SW 1271 (cell line): ENCODE measurements around the gene KIAA1671.
"Not testable (repeated sequence)": the region's sequence is repeated elsewhere in the genome, so short reads cannot be mapped to it uniquely, and the experiment has no call there.

ENCODE experiments used
- DNase-seq, 2 experiments: peaks; one replicate each; lab custom pipeline; 2025; lab: John Stamatoyannopoulos, UW

The KIAA1671 gene

DNA sequence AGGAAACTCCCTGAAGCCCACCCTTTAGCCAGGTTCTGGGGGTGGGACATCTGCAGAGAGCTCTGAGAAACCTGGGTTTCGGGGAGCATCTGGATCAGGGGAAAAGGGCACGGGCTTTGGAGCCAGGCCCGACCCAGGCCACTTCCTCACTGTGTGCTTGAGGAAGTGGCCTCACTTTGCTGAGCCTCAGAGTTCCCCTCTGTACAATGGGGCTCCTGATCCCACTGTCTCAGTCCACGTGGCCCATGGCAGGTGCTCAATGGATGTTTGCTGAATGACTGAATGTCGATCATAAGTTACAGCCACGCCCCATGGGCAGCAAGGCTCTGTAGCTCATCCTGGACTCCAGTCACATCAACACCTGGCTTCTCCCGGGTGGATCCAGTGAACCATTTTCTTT lies 248.5 kb downstream of the KIAA1671 start:
- no peak for DNase-seq

DNA sequence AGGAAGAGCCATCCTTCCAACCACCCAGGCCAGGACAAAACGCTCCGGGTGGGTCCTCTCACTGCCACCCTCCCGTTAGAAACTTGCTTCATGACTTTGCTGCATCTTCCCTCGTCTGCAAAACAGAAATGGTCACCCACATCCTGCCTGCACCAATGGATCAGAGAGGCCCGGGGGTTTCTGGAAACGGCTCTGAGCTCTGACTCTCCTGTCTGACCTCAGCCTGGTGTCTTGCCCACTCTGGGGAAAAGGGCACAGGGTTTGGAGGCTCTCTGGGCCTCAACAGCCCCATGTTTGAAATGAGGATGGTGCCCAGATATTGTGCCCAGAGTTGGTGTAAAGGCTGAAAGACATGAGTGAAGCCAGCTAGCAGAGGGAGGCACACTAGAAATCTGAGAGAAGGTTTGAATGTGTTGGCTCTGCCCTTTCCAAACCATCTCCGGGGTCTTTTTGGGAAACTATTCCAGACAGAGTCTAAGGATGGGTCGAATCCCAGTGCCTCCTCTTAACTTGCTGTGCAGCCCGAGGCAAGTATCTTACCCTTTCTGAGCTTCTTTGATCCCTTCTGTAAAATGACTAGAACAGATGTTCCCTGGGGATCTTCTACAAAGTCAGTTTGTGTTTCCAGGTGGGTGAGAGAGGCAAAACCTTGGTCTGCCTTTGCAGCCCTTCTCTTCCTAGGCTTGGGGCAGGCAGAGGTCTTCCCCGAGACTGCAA lies 249.2 kb downstream of the KIAA1671 start:
- no peak for DNase-seq

DNA sequence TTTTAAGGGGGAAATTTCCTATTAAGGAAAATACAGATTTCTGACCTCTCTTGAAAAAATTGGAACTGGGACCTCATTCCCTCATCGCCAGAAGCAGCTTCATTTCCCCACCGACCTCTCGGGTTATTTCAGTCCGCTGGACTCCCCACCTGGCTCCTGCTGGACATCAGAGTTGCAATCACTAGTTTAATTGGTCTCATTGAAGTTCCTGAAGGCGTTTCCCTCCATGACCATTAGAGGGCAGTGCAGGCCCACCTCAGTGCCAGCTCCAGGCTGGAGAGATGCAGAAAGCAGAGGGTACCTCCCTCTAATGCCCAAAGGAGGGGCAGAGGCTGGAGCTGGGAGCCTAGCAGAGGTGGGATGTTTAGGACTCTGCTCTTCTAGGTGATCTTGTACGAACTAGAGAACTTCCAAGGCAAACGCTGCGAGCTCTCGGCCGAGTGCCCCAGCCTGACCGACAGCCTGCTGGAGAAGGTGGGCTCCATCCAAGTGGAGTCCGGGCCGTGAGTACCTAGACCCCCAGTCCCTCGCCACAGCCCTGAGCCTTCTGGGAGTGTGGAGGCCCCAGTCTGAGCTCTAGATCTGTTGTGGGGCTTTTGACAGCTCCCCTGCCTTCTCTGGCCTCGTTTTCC lies 249.9 kb downstream of the KIAA1671 start:
- peak in 1 of 2 experiments; percentile 45 for DNase-seq

DNA sequence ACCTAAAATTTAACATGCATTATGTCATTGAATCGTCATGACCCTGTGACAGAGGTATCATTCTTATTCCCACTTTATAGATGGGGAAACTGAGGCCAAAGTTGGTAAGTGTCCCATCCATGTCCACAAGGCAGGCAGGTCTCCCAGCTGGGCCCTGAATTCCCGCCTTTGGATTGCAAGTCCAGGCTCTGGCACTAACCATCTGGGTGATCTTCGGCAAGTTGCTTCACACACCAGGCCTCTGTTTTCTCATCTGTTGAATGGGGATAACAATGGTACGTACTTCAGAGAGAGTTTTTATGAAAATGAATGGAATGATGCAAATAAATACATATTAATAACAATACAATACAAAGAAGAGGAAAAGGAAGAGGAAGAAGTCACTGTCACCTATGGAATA lies 250.6 kb downstream of the KIAA1671 start:
- no peak for DNase-seq

DNA sequence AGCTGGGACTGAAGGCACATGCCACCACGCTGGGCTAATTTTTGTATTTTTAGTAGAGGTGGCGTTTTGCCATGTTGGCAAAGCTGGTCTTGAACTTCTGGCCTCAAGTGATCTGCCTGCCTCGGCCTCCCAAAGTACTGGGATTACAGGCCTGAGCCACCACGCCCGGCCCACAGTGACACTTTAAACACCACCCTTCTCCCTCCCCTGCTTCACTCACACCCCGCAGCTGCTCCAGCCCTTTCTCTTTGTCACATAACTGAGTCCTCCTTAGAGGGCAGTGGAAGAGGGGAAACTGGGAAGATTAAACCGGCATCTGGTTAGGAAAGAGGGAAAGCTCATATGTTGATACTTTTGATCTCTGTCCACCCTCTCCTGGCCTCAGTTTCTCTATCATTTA lies 252.0 kb downstream of the KIAA1671 start:
- not testable (repeated sequence) for DNase-seq

- no peak for DNase-seq
These were observed 253.3 kb downstream of the KIAA1671 start for GRCh38 chr22:25205847-25206246.

GRCh38 chr22:25206998-25207397 lies 254.5 kb downstream of the KIAA1671 start:
- DNase-seq = no peak

DNA sequence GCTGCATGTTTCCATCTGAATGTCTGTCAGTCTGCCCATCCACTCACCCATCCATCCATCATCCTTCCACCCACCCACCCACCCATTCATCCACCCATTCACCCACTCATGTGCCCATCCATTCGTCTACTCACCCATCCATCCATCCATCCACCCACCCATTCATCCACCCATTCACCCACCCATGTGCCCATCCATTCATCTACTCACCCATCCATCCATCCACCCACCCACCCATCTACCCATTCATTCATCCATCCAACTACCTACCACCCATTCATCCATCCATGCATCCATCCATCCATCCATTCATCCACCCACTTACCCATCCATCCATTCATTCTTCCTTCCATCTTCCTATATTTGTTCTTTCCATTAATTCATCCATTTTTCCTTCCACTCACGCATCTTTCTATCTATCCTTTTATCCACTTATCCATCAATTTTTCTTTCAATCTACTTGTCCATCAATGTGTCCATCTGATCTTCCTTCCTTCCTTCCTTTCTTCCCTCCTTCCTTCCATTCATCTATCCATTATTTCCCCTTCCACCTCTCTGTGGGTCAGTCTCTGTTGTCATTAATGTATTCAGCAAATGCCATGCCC lies 255.1 kb downstream of the KIAA1671 start:
- no peak for DNase-seq

DNA sequence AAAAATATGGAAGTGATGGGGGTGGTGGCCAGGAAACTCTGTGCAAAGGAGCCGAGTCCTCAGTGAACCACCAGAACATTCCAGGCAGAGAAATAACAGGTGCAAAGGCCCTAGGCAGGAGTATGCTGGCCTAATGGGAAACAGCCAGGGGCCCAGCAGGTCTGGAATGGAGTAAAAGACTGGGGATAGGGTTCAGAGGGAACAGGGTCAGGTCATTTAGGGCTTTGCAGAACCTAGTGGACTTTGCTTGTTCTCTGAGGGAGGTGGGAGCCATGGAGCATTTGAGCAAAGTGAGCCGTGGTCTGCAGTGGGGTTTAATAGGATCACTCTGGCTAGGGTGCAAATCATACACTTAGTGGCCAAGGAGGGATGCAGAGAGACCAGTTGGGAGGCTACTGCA lies 255.8 kb downstream of the KIAA1671 start:
- no peak for DNase-seq

DNA sequence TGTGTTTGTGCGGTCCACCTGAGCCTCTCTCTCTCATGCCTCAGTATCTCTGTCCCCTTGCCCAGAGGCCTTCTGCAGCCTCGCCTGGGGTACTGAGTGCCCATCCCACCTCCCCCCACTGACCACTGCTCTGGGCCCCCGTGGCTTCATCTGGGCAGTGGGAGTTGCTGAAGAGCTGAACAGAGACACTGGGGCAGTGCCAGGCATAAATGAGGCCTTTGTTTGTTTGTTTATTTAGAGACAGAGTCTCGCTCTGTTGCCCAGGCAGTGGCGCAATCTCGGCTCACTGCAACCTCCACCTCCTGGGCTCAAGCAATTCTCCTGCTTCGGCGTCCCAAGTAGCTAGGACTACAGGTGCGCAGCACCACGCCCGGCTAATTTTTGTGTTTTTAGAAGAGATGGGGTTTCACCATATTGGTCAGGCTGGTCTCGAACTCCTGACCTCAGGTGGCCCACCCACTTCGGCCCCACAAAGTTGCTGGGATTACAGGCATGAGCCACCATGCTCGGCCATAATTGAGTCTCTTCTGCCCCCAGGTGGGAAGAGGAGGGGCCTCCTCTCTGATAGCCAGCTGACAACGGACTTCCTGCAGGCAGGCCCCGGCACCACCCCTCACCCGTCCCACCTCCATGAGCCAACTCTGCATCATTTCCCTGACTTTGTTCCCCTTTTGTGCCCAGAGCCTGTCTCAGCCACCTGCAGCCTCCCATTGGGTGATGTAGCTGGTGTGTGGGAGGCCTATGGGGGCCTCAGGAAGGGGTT lies 256.4 kb downstream of the KIAA1671 start:
- DNase-seq = no peak

DNA sequence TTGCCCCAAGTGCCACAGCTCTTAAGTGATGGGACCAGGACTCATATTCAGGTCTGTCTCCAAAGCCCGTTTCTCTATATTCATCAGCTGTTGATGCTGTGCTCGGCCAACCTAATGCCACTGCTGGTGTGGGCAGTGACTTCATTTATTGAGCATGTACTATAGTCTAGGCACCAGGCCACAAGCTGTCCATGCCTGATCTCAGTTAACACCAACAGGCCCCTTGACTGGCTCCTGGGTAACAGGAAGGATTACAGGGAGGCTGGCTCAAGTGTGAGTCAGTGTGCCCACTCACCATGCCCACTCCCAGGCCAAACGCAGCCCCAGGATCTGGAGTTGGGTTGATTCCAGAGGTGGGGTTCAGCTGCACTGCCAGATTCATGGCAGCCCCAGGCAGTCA lies 258.3 kb downstream of the KIAA1671 start:
- no peak for DNase-seq

DNA sequence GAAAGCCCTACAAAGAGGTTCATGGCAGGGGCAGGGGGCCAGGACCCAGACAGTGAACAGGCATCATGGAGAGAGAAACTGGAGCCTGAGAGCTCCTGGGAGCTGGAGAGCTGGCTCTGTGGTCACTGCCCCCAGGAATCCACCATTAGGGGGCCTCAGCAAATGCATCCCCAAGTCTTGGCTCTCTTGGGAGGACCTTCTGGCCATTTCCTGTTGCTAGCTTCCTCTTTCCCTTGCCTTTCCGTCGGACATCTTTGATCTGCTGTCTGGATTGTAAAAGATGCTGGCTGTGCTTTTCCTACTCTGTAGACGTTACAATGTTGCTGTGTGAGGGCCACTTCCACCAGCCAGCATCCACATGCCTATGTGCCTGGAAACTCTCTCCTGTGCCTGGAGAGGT lies 259.8 kb downstream of the KIAA1671 start:
- no peak for DNase-seq

GRCh38 chr22:25213221-25213620 lies 260.7 kb downstream of the KIAA1671 start:
- no peak for DNase-seq

- no peak for DNase-seq
These were observed 263.7 kb downstream of the KIAA1671 start for GRCh38 chr22:25216230-25216629.

DNA sequence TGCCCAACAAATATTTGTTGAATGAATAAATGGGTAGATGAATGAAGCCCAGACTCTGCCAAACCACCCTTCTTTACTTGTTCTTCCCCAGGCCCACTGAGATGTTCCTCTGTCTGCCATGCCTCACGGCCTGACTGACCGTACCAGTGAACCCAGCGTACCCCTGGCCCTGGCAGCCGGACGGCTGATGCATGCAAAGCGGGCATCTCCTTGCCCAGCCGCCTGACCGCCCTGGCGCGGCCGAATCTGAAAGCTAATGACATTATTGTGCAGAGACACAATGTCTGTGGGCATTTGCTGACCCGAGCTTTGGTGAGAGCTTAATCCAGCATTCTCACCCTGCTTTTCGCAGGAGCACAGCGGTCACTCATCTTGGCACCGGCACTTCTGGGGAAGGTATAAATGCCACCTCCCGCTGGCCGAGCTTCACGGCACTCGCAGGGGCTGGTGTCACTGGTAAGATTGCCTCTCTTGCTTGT lies 266.7 kb downstream of the KIAA1671 start, which contains the start of gene CRYBB2:
Gene CRYBB2 (plus strand): TSS at position 429 of the 479 bp plus-strand sequence. CDS start 1,791 bp downstream, outside the sequence.
- DNase-seq = no peak

GRCh38 chr22:25219948-25220442 lies 267.5 kb downstream of the KIAA1671 start:
- no peak for DNase-seq

DNA sequence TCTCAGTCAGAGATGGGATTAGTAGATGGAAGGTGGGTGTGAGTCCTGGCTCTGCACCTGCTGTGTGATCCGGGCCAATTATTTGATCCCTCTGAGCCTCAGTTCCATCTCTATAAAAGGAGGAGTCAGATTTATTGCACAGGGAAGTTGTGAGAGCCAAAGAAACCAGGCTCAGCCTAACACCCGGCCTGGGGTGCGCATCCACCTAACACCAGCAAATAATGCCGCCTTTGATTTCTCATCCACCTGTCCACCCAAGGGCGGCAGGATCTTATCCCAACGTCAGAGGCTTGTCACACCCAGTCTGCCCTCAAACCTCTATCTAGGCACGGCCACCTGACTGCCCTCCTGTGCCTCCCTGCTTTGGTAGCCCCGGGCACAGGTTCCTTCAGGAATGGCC lies 269.3 kb downstream of the KIAA1671 start:
- no peak for DNase-seq

DNA sequence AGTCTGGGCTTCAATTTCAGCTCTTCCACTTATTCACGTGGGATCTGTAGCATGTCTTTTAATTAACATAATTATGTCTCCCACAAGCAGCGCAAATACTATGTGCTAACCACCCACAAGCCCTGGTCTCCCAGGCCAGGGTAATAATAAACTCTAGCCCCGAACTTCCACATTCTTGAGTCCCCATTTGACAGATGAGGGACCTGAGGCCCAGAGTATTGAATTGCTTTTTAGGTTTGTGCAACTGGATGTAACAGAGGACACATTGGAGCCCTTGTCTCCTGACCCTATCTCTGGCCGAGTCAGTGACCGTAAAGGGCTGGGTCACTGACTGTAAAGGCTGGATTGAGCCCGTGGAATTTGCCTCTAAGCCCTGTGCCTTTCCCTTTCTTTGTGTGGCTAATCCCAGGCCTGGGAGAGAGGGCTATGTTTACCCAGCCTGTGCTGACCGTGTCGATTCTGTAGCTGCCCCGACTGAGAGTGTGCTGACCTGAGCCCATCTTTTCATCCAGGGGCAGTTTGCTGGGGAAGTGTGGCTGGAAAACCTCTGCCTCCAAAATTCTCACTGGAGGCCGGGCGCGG lies 270.8 kb downstream of the KIAA1671 start:
- DNase-seq = no peak

- DNase-seq = no peak
These were observed 276.3 kb downstream of the KIAA1671 start for GRCh38 chr22:25228822-25229221.

DNA sequence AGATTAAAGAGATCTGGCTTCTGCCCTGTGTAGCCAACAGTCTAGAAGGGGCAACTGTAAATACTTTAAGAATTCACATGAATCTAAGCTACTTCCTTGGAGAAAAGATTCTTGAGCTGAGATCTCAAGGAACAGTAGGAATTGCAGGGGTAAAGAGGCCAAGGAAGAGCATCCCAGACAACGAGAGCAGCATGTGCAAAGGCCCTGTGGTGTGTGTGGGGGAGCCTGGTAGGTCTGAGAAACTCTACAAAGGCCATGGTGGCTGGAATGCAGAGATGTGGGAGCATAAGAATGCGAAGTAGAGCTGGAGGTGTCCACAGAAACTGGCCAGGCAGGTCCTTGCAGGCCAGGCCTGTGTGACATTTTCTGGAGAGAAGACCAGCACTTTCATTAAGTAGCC lies 278.2 kb downstream of the KIAA1671 start:
- DNase-seq = not testable (repeated sequence)

DNA sequence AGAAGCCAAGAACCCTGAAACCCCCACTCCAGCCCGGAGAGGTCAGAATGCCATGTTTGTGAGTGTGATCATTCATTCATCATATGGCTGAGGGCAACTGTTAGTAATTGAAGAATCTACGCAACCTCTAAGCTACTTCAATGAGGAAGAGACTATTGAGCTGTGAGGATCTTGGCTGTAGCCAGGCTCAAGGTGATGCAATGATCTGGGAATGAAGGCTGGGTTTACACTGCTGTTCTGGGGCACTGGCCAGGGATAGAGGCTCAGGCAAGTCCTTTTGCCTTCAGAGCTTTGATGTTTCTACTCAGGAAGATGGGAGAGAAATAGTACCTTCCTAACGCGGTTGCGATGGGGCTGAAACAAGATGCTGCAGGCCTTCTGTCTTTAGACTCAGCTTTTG lies 279.8 kb downstream of the KIAA1671 start:
- DNase-seq = no peak

DNA sequence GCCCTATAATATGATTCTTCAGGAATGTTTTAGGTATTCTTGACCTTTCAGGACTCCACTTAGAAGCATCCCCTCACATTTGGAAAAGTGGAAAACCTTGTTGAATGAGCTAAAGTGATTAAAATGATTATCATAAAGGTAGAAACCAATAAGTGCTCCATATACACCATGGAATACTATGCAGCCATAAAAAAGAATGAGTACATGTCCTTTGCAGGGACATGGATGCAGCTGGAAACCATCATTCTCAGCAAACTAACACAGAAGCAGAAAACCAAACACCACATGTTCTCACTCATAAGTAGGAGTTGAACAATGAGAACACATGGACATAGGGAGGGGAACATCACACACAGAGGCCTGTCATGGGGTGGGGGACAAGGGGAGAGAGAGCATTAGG lies 281.2 kb downstream of the KIAA1671 start:
- DNase-seq = not testable (repeated sequence)
